Activated B cell treated with CpG ODN at 0.5 μM for 24 hours (primary cell): ENCODE measurements around the gene EPHA7. TPM values are rescaled to one million over a fixed set of nuclear protein-coding genes. Genes with fewer than 3 reads are reported as not detected.

ENCODE experiments used
- ATAC-seq: fragments of 200-7000 bp; cut with Tn5 transposase; one replicate; pipeline ENCODE4 v1.10.0; 2021; ENCODE audit warnings: low read depth, mild to moderate bottlenecking, moderate library complexity
- CTCF ChIA-PET: fragments of 350-600 bp; sonication (Branson Sonifier 250); formaldehyde crosslinking; loops from one replicate; lab custom pipeline; 2021; ENCODE audit warnings: antibody characterized with exemption; lab: Charles Lee
- POLR2A ChIA-PET: fragments of 350-600 bp; sonication (Branson Sonifier 250); formaldehyde crosslinking; loops from one replicate; lab custom pipeline; 2021; ENCODE audit warnings: antibody characterized with exemption; lab: Charles Lee
- DNase-seq: peaks from one replicate; pipeline ENCODE4 v3.0.0; 2022
- H3K27ac Mint-ChIP-seq: one replicate; pipeline ENCODE4 v1.8.0; 2020; ENCODE audit warnings: mixed read lengths
- H3K27me3 Mint-ChIP-seq: one replicate; pipeline ENCODE4 v1.8.0; 2021; ENCODE audit warnings: mixed read lengths
- H3K36me3 Mint-ChIP-seq: one replicate; pipeline ENCODE4 v1.8.0; 2021; ENCODE audit warnings: low read depth, mixed read lengths
- H3K4me1 Mint-ChIP-seq: one replicate; pipeline ENCODE4 v1.8.0; 2021; ENCODE audit warnings: mixed read lengths
- H3K4me3 Mint-ChIP-seq: one replicate; pipeline ENCODE4 v1.8.0; 2020; ENCODE audit warnings: mild to moderate bottlenecking, mixed read lengths
- H3K9me3 Mint-ChIP-seq: one replicate; pipeline ENCODE4 v1.8.0; 2020; ENCODE audit warnings: mixed read lengths
- CTCF ChIP-seq: fragments of 200-600 bp; IDR thresholded peaks from one replicate; pipeline ENCODE4 v1.8.0; 2022; ENCODE audit warnings: antibody characterized with exemption, mild to moderate bottlenecking
- intact Hi-C: fragments of 100-400 bp; cut with micrococcal nuclease; formaldehyde crosslinking; loops from one replicate; pipeline ENCODE4 v1.15.1; 2024
- total RNA-seq: library from RNA; stranded (reverse); gene quantifications from 2 replicates; pipeline ENCODE4 v1.2.3, GENCODE V29; 2022

The EPHA7 gene
- total RNA-seq, 1 donor from 2014 or later: not detected

- POLR2A ChIA-PET: no interaction called here
- ATAC-seq (no peak), DNase-seq (no peak)
- CTCF ChIA-PET: no interaction called here
- H3K9me3 Mint-ChIP-seq: peaks cover 3% of the 10 kb centered on the region
- no peak overlapping the region for H3K27ac Mint-ChIP-seq
- TF ChIP-seq CTCF: no peak
- intact Hi-C loops: no loop called here
- no peak overlapping the region for H3K4me3 Mint-ChIP-seq
- no peaks in the 10 kb centered on the region for H3K4me1 Mint-ChIP-seq
- no peaks in the 10 kb centered on the region for H3K36me3 Mint-ChIP-seq
- no peaks in the 10 kb centered on the region for H3K27me3 Mint-ChIP-seq
Measured at GRCh38 chr6:93235775-93236174, 183.6 kb downstream of the EPHA7 start.

- intact Hi-C loops: no loop called here
- DNase-seq: no peak
- ChIA-PET CTCF (no interaction called here), POLR2A (no interaction called here)
- TF ChIP-seq CTCF: no peak
- peaks cover under 1% of the 10 kb centered on the region for H3K9me3 Mint-ChIP-seq
- no peaks in the 10 kb centered on the region for H3K36me3 Mint-ChIP-seq
- H3K27ac Mint-ChIP-seq: no peak overlapping the region
- H3K4me3 Mint-ChIP-seq: no peak overlapping the region
- ATAC-seq: no peak
- no peaks in the 10 kb centered on the region for H3K4me1 Mint-ChIP-seq
- H3K27me3 Mint-ChIP-seq: no peaks in the 10 kb centered on the region
Measured at GRCh38 chr6:93226822-93227221, 192.5 kb downstream of the EPHA7 start.

- Mint-ChIP-seq H3K4me1 (no peaks in the 10 kb centered on the region), H3K4me3 (no peak overlapping the region), H3K36me3 (no peaks in the 10 kb centered on the region), H3K27me3 (no peaks in the 10 kb centered on the region), H3K9me3 (no peaks in the 10 kb centered on the region), H3K27ac (no peak overlapping the region)
- TF ChIP-seq CTCF: no peak
- CTCF ChIA-PET: no interaction called here
- ATAC-seq: no peak
- POLR2A ChIA-PET: no interaction called here
- DNase-seq: no peak
- intact Hi-C loops: no loop called here
Measured at GRCh38 chr6:93222071-93222851, 197.1 kb downstream of the EPHA7 start.

GRCh38 chr6:93219447-93219846, 199.9 kb downstream of the EPHA7 start:
- Mint-ChIP-seq H3K36me3 (no peaks in the 10 kb centered on the region), H3K27ac (no peak overlapping the region), H3K27me3 (no peaks in the 10 kb centered on the region), H3K4me1 (no peaks in the 10 kb centered on the region), H3K9me3 (peaks cover 2% of the 10 kb centered on the region), H3K4me3 (no peak overlapping the region)
- DNase-seq: no peak
- intact Hi-C loops: no loop called here
- no peak for TF ChIP-seq CTCF
- POLR2A ChIA-PET: no interaction called here
- CTCF ChIA-PET: no interaction called here
- ATAC-seq: no peak

GRCh38 chr6:93218096-93218495, 201.3 kb downstream of the EPHA7 start:
- ChIA-PET POLR2A (no interaction called here), CTCF (no interaction called here)
- intact Hi-C loops: no loop called here
- no peak for ATAC-seq
- TF ChIP-seq CTCF: no peak
- Mint-ChIP-seq H3K27ac (no peak overlapping the region), H3K4me1 (no peaks in the 10 kb centered on the region), H3K4me3 (no peak overlapping the region), H3K36me3 (no peaks in the 10 kb centered on the region), H3K9me3 (peaks cover 4% of the 10 kb centered on the region), H3K27me3 (no peaks in the 10 kb centered on the region)
- no peak for DNase-seq
